Activated naive CD8-positive, alpha-beta T cell (primary cell): ENCODE measurements around the gene ZNF524.
"Not testable (repeated sequence)": the region's sequence is repeated elsewhere in the genome, so short reads cannot be mapped to it uniquely, and the experiment has no call there.

ENCODE experiments used
- H3K27ac Mint-ChIP-seq: one replicate; pipeline ENCODE4 v1.8.0; 2021; ENCODE audit warnings: mixed read lengths
- H3K27me3 Mint-ChIP-seq: one replicate; pipeline ENCODE4 v1.8.0; 2021; ENCODE audit warnings: mixed read lengths
- H3K36me3 Mint-ChIP-seq: one replicate; pipeline ENCODE4 v1.8.0; 2021; ENCODE audit warnings: mixed read lengths
- H3K4me1 Mint-ChIP-seq: one replicate; pipeline ENCODE4 v1.8.0; 2021; ENCODE audit warnings: low read depth, mixed read lengths
- H3K4me3 Mint-ChIP-seq: one replicate; pipeline ENCODE4 v1.8.0; 2021; ENCODE audit warnings: mild to moderate bottlenecking, mixed read lengths
- H3K9me3 Mint-ChIP-seq: one replicate; pipeline ENCODE4 v1.8.0; 2021; ENCODE audit warnings: low read depth, mixed read lengths

Gene ZNF524

DNA sequence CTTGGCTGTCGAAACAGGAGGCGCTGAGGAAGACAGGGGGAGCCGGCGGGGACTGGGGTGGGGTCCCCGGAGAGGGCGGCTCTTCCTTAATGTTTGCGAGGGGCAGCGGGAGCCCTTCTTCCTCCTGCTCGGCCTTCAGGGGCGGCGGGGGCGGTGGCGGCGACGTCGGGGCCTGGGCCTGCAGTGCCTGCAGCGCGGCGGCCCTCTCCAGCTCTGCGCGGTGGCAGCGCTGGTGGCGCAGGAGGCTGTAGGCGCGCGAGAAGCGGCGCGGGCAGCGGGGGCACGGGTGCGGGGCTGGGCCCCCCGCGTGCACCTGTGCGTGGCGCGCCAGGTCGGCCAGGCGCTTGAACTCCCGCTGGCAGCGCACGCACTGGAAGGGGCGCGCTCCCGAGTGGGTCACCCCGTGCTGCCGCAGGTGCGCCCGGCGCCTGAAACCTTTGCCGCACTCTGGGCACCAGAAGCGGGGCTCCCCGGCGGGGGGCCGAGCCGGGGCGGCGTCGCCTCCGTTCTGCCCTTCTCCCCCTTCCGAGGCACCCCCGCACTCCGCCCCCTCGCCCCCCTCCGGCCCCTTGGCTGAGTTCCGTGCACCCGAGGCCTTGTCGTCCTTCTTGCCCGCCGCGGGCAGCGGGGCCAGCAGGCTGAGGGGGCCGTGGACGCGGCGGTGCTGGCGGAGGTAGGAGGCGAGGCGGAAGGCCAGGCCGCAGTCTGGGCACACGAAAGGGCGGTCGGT lies 21.9 kb upstream of the ZNF524 start:
- peaks cover 8% of the 10 kb centered on the region for H3K36me3 Mint-ChIP-seq
- H3K27ac Mint-ChIP-seq: no peak overlapping the region
- H3K4me3 Mint-ChIP-seq: no peak overlapping the region
- H3K27me3 Mint-ChIP-seq: no peaks in the 10 kb centered on the region
- no peaks in the 10 kb centered on the region for H3K9me3 Mint-ChIP-seq
- H3K4me1 Mint-ChIP-seq: peaks cover 18% of the 10 kb centered on the region

DNA sequence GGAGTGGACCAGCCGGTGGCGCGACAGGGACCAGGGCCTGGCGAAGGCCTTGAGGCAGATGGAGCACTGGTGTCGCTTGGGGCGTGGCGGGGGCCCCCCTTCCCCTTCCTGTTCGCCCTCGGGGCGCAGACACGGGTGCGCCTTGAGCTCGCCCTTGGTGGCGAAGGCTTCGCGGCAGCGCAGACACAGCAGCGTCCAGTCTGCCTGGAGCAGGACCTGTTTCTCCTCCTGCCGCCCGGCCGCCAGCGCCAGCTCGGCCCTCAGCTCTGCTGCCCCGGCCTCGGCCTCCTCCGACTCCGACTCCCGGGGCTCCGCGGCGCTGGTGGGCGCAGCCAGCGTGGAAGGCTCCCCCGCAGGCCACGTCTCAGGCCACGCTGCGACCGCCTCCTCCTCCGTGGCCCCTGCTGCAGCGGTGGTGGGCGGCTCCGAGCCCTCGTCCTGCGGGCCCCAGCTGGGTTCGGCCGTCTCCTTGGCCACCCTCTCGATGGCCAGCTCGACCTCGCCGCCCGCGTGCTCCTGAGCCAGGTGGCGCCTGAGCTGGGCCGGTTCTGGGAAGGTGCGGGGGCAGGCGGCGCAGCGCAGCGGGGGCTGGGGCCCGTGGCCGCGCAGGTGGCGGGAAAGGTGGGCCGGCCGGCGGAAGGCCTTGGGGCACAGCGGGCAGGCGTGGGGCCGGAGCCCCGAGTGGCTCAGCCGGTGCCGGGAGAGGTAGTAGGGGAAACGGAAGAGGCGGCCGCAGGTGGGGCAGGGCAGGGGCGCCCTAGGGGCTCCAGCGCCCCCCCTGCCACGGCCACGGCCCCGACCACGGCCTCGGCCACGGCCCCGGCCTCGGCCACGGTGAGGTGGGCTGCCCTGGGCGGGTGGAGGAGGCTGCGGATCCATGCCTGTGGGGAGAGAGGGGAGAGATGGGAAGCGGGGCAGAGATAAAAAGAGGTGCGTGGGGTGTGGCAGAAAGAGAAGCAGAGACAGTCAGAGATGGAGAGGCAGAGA lies 21.0 kb upstream of the ZNF524 start:
- H3K27me3 Mint-ChIP-seq: no peaks in the 10 kb centered on the region
- H3K9me3 Mint-ChIP-seq: no peaks in the 10 kb centered on the region
- peak overlapping the region; percentile 99 for H3K4me3 Mint-ChIP-seq
- H3K4me1 Mint-ChIP-seq: peaks cover 18% of the 10 kb centered on the region
- peak overlapping the region; percentile 96 for H3K27ac Mint-ChIP-seq
- H3K36me3 Mint-ChIP-seq: peaks cover 8% of the 10 kb centered on the region

GRCh38 chr19:55579766-55580621 lies 20.1 kb upstream of the ZNF524 start:
- H3K9me3 Mint-ChIP-seq: no peaks in the 10 kb centered on the region
- no peaks in the 10 kb centered on the region for H3K27me3 Mint-ChIP-seq
- peaks cover 18% of the 10 kb centered on the region for H3K4me1 Mint-ChIP-seq
- peak overlapping the region; percentile 99 for H3K4me3 Mint-ChIP-seq
- H3K27ac Mint-ChIP-seq: peak overlapping the region; percentile 96
- peaks cover 8% of the 10 kb centered on the region for H3K36me3 Mint-ChIP-seq

DNA sequence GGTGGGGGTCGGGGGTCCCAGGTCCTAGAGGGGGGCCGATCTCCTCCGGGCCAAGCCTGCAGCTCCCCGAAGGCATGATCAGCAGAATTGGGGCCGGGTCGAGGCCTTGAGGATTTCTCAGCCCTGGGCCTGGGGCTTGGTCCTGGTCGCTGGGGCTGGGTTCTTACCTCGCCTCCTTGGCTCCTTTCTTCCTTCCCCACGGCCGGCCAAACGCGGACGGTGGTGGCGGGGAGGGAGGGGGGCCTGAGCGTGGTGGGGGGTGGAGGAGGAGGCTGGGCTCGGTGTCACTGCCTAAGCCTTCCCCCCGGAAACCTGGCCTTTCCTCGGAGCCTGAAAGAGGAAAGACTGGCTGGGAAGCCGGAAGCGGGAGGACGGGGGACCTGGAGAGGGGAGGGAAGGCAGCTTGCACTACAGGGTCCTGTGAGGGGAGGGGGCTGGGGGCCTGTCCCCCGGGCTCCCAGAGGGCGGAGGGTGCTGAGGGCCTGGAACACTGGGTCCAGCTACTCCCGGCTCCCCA lies 19.4 kb upstream of the ZNF524 start, which contains the start of gene ZNF579:
Gene ZNF579 (minus strand): TSS at position 221 of the 517 bp plus-strand sequence. CDS start 1,209 bp downstream, outside the sequence.
- H3K9me3 Mint-ChIP-seq: no peaks in the 10 kb centered on the region
- H3K27me3 Mint-ChIP-seq: no peaks in the 10 kb centered on the region
- peaks cover 8% of the 10 kb centered on the region for H3K36me3 Mint-ChIP-seq
- peak within 1 kb of the TSS; percentile 99 for H3K4me3 Mint-ChIP-seq
- peak within 1 kb of the TSS; percentile 96 for H3K27ac Mint-ChIP-seq
- H3K4me1 Mint-ChIP-seq: peaks cover 23% of the 10 kb centered on the region

- Mint-ChIP-seq H3K36me3 (peaks cover 8% of the 10 kb centered on the region), H3K4me1 (peaks cover 28% of the 10 kb centered on the region), H3K9me3 (no peaks in the 10 kb centered on the region), H3K4me3 (peak overlapping the region; percentile 99), H3K27ac (peak overlapping the region; percentile 59), H3K27me3 (no peaks in the 10 kb centered on the region)
Observed at GRCh38 chr19:55581145-55581822, 18.8 kb upstream of the ZNF524 start.

- H3K27me3 Mint-ChIP-seq: no peaks in the 10 kb centered on the region
- no peaks in the 10 kb centered on the region for H3K9me3 Mint-ChIP-seq
- H3K4me3 Mint-ChIP-seq: peak overlapping the region; percentile 20
- H3K4me1 Mint-ChIP-seq: peaks cover 31% of the 10 kb centered on the region
- peaks cover 6% of the 10 kb centered on the region for H3K36me3 Mint-ChIP-seq
- no peak overlapping the region for H3K27ac Mint-ChIP-seq
Observed at GRCh38 chr19:55581823-55582223, 18.3 kb upstream of the ZNF524 start.

DNA sequence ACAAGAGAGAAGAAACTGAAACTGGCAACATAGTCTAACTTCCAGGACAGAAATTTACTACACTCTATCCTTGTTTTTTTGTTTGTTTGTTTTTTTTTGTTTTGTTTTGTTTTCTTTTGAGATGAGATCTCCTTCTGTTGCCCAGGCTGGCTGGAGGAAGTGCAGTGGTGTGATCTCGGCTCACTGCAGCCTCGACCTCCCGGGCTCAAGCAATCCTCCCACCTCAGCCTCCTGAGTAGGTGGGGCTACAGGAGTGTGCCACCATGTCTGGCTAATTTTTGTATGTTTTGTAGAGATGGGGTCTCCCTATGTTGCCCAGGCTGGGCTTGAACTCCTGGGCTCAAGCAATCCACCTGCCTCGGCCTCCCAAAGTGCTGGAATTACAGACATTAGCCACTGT lies 17.8 kb upstream of the ZNF524 start:
- H3K4me3 Mint-ChIP-seq, H3K27me3 Mint-ChIP-seq, H3K9me3 Mint-ChIP-seq, H3K36me3 Mint-ChIP-seq, H3K27ac Mint-ChIP-seq: not testable (repeated sequence)
- H3K4me1 Mint-ChIP-seq: peaks cover 35% of the 10 kb centered on the region

DNA sequence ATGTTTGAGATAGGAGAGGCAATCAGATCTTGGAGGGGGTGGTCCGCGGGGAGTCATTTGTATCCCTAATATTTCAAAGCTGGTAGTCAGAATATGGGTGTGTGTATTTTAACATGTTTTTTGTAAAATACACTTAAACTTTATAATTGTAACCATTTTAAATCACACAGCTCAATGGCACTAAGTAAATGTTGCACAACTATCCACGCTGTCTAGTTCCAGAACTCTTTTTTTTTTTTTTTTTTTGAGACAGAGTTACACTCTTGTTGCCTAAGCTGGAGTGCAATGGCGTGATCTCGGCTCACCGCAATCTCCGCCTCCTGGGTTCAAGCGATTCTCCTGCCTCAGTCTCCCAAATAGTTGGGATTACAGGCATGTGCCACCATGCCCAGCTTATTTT lies 16.2 kb upstream of the ZNF524 start:
- H3K27me3 Mint-ChIP-seq, H3K4me3 Mint-ChIP-seq, H3K36me3 Mint-ChIP-seq, H3K9me3 Mint-ChIP-seq, H3K27ac Mint-ChIP-seq: not testable (repeated sequence)
- H3K4me1 Mint-ChIP-seq: peaks cover 43% of the 10 kb centered on the region

DNA sequence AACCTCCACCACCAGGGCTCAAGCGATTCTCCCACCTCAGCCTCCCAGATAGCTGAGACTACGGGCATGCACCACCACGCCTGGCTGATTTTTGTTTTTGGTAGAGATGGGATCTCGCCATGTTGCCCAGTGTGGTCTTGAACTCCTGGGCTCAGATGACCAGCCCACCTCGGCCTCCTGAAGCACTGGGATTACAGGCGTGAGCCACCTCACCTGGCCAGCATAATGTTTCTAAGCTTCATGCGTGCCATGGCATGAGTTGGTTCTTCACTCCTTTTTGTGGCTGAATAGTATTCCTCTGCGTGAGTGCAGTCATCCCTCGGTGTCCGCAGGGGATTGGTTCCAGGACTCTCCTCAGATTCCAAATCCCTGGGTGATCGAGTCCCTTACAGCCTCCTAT lies 15.2 kb upstream of the ZNF524 start:
- peaks cover 43% of the 10 kb centered on the region for H3K4me1 Mint-ChIP-seq
- H3K27ac Mint-ChIP-seq: no peak overlapping the region
- H3K4me3 Mint-ChIP-seq: no peak overlapping the region

GRCh38 chr19:55585658-55586339 lies 14.3 kb upstream of the ZNF524 start:
- Mint-ChIP-seq H3K36me3 (no peaks in the 10 kb centered on the region), H3K9me3 (no peaks in the 10 kb centered on the region), H3K27ac (no peak overlapping the region), H3K27me3 (no peaks in the 10 kb centered on the region), H3K4me1 (peaks cover 42% of the 10 kb centered on the region), H3K4me3 (peak overlapping the region; percentile 88)

More for the DNA sequence above, 15.2 kb upstream of the ZNF524 start:
- H3K9me3 Mint-ChIP-seq: no peaks in the 10 kb centered on the region
- H3K27me3 Mint-ChIP-seq: no peaks in the 10 kb centered on the region
- peaks cover under 1% of the 10 kb centered on the region for H3K36me3 Mint-ChIP-seq

- H3K9me3 Mint-ChIP-seq: no peaks in the 10 kb centered on the region
- H3K27ac Mint-ChIP-seq: peak overlapping the region; percentile 50
- H3K4me3 Mint-ChIP-seq: peak overlapping the region; percentile 88
- no peaks in the 10 kb centered on the region for H3K27me3 Mint-ChIP-seq
- peaks cover 6% of the 10 kb centered on the region for H3K36me3 Mint-ChIP-seq
- peaks cover 31% of the 10 kb centered on the region for H3K4me1 Mint-ChIP-seq
Observed at GRCh38 chr19:55586976-55587668, 13.0 kb upstream of the ZNF524 start.

GRCh38 chr19:55588738-55589137 lies 11.3 kb upstream of the ZNF524 start:
- Mint-ChIP-seq H3K27me3 (no peaks in the 10 kb centered on the region), H3K4me1 (peaks cover 30% of the 10 kb centered on the region), H3K9me3 (no peaks in the 10 kb centered on the region), H3K4me3 (no peak overlapping the region), H3K36me3 (peaks cover 6% of the 10 kb centered on the region), H3K27ac (no peak overlapping the region)

GRCh38 chr19:55590109-55590508 lies 10.0 kb upstream of the ZNF524 start:
- no peak overlapping the region for H3K27ac Mint-ChIP-seq
- peaks cover 10% of the 10 kb centered on the region for H3K36me3 Mint-ChIP-seq
- no peaks in the 10 kb centered on the region for H3K27me3 Mint-ChIP-seq
- H3K9me3 Mint-ChIP-seq: no peaks in the 10 kb centered on the region
- no peak overlapping the region for H3K4me3 Mint-ChIP-seq
- peaks cover 30% of the 10 kb centered on the region for H3K4me1 Mint-ChIP-seq
